A673 (cell line): ENCODE measurements around the gene SART1. TPM values are rescaled to one million over a fixed set of nuclear protein-coding genes. Genes with fewer than 3 reads are reported as not detected.

ENCODE experiments used
- BruUV-seq: library from RNA; stranded (reverse); fragments of 400-500 nt; replicated peaks from 2 replicates; lab custom pipeline; 2021; lab: Mats Ljungman, UMichigan
- CTCF ChIA-PET: fragments of 300-600 bp; sonication (Branson Sonifier 250); formaldehyde crosslinking; loops from one replicate; lab custom pipeline; 2022; ENCODE audit warnings: antibody characterized with exemption; lab: Charles Lee
- POLR2A ChIA-PET: fragments of 300-600 bp; sonication (Branson Sonifier 250); formaldehyde crosslinking; loops from one replicate; lab custom pipeline; 2022; ENCODE audit warnings: antibody characterized with exemption; ENCODE audit not compliant: low non-redundant PET; lab: Charles Lee
- DNase-seq: peaks from one replicate; pipeline ENCODE4 v3.0.0-alpha.2; 2015; ENCODE audit warnings: low spot score
- H3K27ac ChIP-seq: fragments of 200-600 bp; sonication (generic); 2 replicates; pipeline ENCODE4 v1.5.1; 2016; ENCODE audit warnings: mixed run types, low read depth, mild to moderate bottlenecking, mixed read lengths, antibody characterized with exemption, low read length; ENCODE audit not compliant: poor library complexity, severe bottlenecking
- H3K27me3 ChIP-seq: fragments of 200-600 bp; sonication (generic); replicated peaks from 2 replicates; pipeline ENCODE4 v1.6.1; 2017; ENCODE audit warnings: mixed run types, low read depth, mild to moderate bottlenecking, mixed read lengths, antibody characterized with exemption, low read length; ENCODE audit not compliant: insufficient read depth, poor library complexity
- H3K36me3 ChIP-seq: fragments of 200-600 bp; sonication (generic); 2 replicates; pipeline ENCODE4 v1.6.1; 2016; ENCODE audit warnings: mixed run types, mild to moderate bottlenecking, mixed read lengths, antibody characterized with exemption, low read length; ENCODE audit not compliant: insufficient read depth, poor library complexity, severe bottlenecking
- H3K4me1 ChIP-seq: fragments of 200-600 bp; sonication (generic); 2 replicates; pipeline ENCODE4 v1.6.1; 2017; ENCODE audit warnings: mixed run types, mild to moderate bottlenecking, mixed read lengths, antibody characterized with exemption, low read length; ENCODE audit not compliant: insufficient read depth, poor library complexity, severe bottlenecking
- H3K4me3 ChIP-seq: fragments of 200-600 bp; sonication (generic); 2 replicates; pipeline ENCODE4 v1.5.1; 2016; ENCODE audit warnings: low read depth, mixed run types, mild to moderate bottlenecking, mixed read lengths, low read length; ENCODE audit not compliant: poor library complexity, severe bottlenecking
- H3K9me3 ChIP-seq: fragments of 200-600 bp; sonication (generic); 2 replicates; pipeline ENCODE4 v1.6.1; 2016; ENCODE audit warnings: mixed run types, low read depth, mild to moderate bottlenecking, mixed read lengths, antibody characterized with exemption, low read length; ENCODE audit not compliant: poor library complexity, severe bottlenecking
- EZH2 ChIP-seq: fragments of 200-600 bp; sonication (generic); IDR thresholded peaks from 2 replicates; pipeline ENCODE4 v1.6.1; 2017; ENCODE audit warnings: borderline replicate concordance, low read depth, mild to moderate bottlenecking, mixed read lengths, antibody characterized with exemption, low read length; ENCODE audit not compliant: poor library complexity, severe bottlenecking
- intact Hi-C: fragments of 100-400 bp; cut with micrococcal nuclease; formaldehyde crosslinking; loops from one replicate; pipeline ENCODE4 v1.10.0; 2022; ENCODE audit not compliant: unreplicated experiment
- total RNA-seq: library from RNA; stranded (reverse); gene quantifications from 2 replicates; pipeline ENCODE4 v1.2.3, GENCODE V29; 2021
- TF ChIP-seq, protein P1 (sequence below): fragments of 300-800, 200-600 bp; sonication (generic); conservative IDR thresholded peaks from 2 replicates; pipeline ENCODE4 v1.5.1; 2017; ENCODE audit warnings: low read depth, mild to moderate bottlenecking, antibody characterized with exemption, low read length, moderate library complexity, mixed read lengths

The SART1 gene
- total RNA-seq, 1 experiment from 2014 or later: 96.3 TPM

DNA sequence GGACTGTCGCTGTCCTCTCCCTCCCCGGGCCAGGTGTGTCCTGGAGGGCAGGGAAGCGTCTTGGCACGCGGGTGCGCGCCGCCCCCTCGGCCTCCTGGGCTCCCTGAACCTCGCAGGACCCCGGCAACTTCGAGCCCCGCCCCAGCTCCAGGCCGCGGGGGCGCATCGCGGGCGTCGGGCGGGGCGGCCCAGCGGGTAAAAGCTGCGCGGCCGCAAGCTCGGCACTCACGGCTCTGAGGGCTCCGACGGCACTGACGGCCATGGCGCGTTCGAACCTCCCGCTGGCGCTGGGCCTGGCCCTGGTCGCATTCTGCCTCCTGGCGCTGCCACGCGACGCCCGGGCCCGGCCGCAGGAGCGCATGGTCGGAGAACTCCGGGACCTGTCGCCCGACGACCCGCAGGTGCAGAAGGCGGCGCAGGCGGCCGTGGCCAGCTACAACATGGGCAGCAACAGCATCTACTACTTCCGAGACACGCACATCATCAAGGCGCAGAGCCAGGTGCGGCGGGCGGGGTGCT is 50.3 kb downstream of the SART1 start, which contains the start of gene CST6:
Gene CST6, plus strand, starts transcription at position 224 of the 519 bp plus-strand sequence. Its CDS starts 37 bp downstream, at position 261.
- no peaks in the 10 kb centered on the region for H3K36me3 ChIP-seq
- H3K27me3 ChIP-seq: no peaks in the 10 kb centered on the region
- no peaks in the 10 kb centered on the region for H3K9me3 ChIP-seq
- DNase-seq: no peak
- ChIA-PET CTCF (interaction anchor here (1.2 kb wide), 1 partner anchor 10 kb away, joined by 9 read pairs; no protein-coding TSS in a partner anchor), POLR2A (interaction anchor here (0.6 kb wide), 1 partner anchor 787 kb away, joined by 10 read pairs; no protein-coding TSS in a partner anchor)
- no peak within 1 kb of the TSS for H3K27ac ChIP-seq
- no TSS peak for BruUV-seq
- intact Hi-C loops: no loop called here
- peaks cover 22% of the 10 kb centered on the region for H3K4me1 ChIP-seq
- H3K4me3 ChIP-seq: no peak within 1 kb of the TSS
- TF ChIP-seq EZH2: no peak

DNA sequence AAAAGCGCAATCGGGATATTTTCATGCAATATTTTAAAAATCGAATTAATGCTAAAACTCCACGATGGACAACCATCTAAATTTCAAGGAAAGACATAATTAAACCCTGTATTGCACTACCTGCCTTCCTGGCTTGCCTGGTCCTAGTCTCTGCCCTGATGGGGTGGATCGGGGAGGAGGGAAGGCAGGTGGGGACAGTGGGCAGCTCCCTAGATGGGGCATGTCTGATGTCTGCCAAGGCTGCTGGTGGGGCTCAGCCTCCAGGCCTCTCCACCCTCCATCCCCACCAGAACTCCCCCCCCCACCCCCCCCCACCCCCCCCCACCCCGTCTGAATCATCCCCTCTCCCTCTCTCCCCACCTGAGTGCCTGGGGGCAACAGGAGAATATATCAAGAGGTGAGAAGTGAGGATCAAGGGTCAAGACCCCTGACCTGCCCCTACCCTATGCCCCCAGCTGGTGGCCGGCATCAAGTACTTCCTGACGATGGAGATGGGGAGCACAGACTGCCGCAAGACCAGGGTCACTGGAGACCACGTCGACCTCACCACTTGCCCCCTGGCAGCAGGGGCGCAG is 50.9 kb downstream of the SART1 start:
- H3K27ac ChIP-seq: no peak overlapping the region
- TF ChIP-seq EZH2: no peak
- TF ChIP-seq, protein P1, sequence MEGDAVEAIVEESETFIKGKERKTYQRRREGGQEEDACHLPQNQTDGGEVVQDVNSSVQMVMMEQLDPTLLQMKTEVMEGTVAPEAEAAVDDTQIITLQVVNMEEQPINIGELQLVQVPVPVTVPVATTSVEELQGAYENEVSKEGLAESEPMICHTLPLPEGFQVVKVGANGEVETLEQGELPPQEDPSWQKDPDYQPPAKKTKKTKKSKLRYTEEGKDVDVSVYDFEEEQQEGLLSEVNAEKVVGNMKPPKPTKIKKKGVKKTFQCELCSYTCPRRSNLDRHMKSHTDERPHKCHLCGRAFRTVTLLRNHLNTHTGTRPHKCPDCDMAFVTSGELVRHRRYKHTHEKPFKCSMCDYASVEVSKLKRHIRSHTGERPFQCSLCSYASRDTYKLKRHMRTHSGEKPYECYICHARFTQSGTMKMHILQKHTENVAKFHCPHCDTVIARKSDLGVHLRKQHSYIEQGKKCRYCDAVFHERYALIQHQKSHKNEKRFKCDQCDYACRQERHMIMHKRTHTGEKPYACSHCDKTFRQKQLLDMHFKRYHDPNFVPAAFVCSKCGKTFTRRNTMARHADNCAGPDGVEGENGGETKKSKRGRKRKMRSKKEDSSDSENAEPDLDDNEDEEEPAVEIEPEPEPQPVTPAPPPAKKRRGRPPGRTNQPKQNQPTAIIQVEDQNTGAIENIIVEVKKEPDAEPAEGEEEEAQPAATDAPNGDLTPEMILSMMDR: no peak
- ChIA-PET CTCF (no interaction called here), POLR2A (interaction anchor here (0.6 to 0.7 kb wide), 2 partner anchors 786 to 1604 kb away, joined by 3 to 10 read pairs; no protein-coding TSS in a partner anchor)
- no peak for DNase-seq
- no peaks in the 10 kb centered on the region for H3K27me3 ChIP-seq
- BruUV-seq: no TSS peak
- H3K4me1 ChIP-seq: peaks cover 23% of the 10 kb centered on the region
- no peak overlapping the region for H3K4me3 ChIP-seq
- intact Hi-C loops: no loop called here
- no peaks in the 10 kb centered on the region for H3K9me3 ChIP-seq
- H3K36me3 ChIP-seq: no peaks in the 10 kb centered on the region

GRCh38 chr11:66012946-66013761 is 51.6 kb downstream of the SART1 start:
- no peaks in the 10 kb centered on the region for H3K9me3 ChIP-seq
- H3K27me3 ChIP-seq: no peaks in the 10 kb centered on the region
- H3K4me1 ChIP-seq: peaks cover 23% of the 10 kb centered on the region
- H3K27ac ChIP-seq: no peak overlapping the region
- intact Hi-C loops: no loop called here
- H3K4me3 ChIP-seq: no peak overlapping the region
- no TSS peak for BruUV-seq
- POLR2A ChIA-PET: interaction anchor here (0.7 kb wide), 1 partner anchor 1603 kb away, joined by 3 read pairs; no protein-coding TSS in a partner anchor
- TF ChIP-seq EZH2: no peak
- TF ChIP-seq, protein P1: no peak
- H3K36me3 ChIP-seq: no peaks in the 10 kb centered on the region
- CTCF ChIA-PET: interaction anchor here (0.6 kb wide), 1 partner anchor 11 kb away, joined by 3 read pairs; no protein-coding TSS in a partner anchor
- DNase-seq: no peak
